ENCODE measurements around the gene POFUT1. TPM values are rescaled to one million over a fixed set of nuclear protein-coding genes. Genes with fewer than 3 reads are reported as not detected.
A peak's percentile ranks its signal among the peaks of the same experiment; 100 is the strongest.

POFUT1 gene
- polyA plus RNA-seq, 3 donors = 10.9 to 22.8 (median 11.8) TPM

DNA sequence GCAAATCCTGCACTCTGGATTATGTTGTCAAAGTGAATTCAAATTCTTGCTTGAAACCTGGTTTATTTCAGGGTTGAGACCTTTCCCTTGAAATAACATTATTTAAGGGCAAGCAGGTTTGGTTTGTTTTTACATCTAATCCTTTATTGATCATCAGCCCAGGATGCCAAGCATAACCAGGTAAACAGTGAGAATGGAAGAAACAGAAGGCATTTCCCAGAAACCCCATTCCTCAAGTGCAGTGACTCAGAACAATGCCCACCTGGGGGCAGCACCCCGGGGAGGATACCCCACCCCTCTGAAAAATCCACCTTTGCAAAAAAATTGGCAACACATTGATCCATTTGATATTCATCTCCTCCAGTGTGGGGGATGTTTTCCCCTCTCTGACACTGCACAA lies 32.5 kb downstream of the POFUT1 start:
- Histone ChIP-seq H3K4me3 (replicated peaks in 1 of 3; ENCODE audit: low read depth in 2 of 3, low read length in 3 of 3) (no peak overlapping the region), H3K79me2 (ENCODE audit: insufficient read depth, low read length) (no peaks in the 10 kb centered on the region), H3K9ac (ENCODE audit: insufficient read depth, low read length, poor library complexity, severe bottlenecking) (no peak overlapping the region), H3K27me3 (ENCODE audit: control insufficient read depth in 2 of 2, insufficient read depth in 2 of 2, low read length in 2 of 2) (no peaks in the 10 kb centered on the region), H3K4me1 (ENCODE audit: control insufficient read depth in 1 of 2, insufficient read depth in 2 of 2, low read length in 2 of 2) (peaks cover 10 to 24% of the 10 kb centered on the region in 2 donors), H3K4me2 (replicated peaks; ENCODE audit: extremely low read depth, low read length, poor library complexity, severe bottlenecking) (no peak overlapping the region), H3K36me3 (replicated peaks in 1 of 2; ENCODE audit: control insufficient read depth in 1 of 2, insufficient read depth in 2 of 2, low read length in 2 of 2) (peaks cover 12 to 23% of the 10 kb centered on the region in 2 donors), H3K27ac (ENCODE audit: low read depth in 1 of 2, low read length in 2 of 2) (no peak overlapping the region), H2AFZ (ENCODE audit: insufficient read depth, low read depth, low read length, poor library complexity, severe bottlenecking) (no peak overlapping the region), H4K20me1 (ENCODE audit: insufficient read depth, low read length) (no peaks in the 10 kb centered on the region), H3K9me3 (replicated peaks in 1 of 2; ENCODE audit: control insufficient read depth in 1 of 2, insufficient read depth in 1 of 2, low read length in 2 of 2) (no peaks in the 10 kb centered on the region)
- Mint-ChIP-seq H3K9me3 (peaks cover 0 to 2% (median 0%) of the 10 kb centered on the region in 7 donors), H3K4me3 (no peak overlapping the region), H3K4me1 (peaks cover 20% of the 10 kb centered on the region), H3K36me3 (peaks cover 17 to 18% of the 10 kb centered on the region in 2 donors), H3K27me3 (ENCODE audit: low read depth in 3 of 3) (no peaks in the 10 kb centered on the region), H3K27ac (peak overlapping the region in 1 of 7 donors; percentile 52)
- no CpG with 5 or more reads among the region's 1 CpG for WGBS (ENCODE audit: insufficient coverage)
- TF ChIP-seq, protein P1, sequence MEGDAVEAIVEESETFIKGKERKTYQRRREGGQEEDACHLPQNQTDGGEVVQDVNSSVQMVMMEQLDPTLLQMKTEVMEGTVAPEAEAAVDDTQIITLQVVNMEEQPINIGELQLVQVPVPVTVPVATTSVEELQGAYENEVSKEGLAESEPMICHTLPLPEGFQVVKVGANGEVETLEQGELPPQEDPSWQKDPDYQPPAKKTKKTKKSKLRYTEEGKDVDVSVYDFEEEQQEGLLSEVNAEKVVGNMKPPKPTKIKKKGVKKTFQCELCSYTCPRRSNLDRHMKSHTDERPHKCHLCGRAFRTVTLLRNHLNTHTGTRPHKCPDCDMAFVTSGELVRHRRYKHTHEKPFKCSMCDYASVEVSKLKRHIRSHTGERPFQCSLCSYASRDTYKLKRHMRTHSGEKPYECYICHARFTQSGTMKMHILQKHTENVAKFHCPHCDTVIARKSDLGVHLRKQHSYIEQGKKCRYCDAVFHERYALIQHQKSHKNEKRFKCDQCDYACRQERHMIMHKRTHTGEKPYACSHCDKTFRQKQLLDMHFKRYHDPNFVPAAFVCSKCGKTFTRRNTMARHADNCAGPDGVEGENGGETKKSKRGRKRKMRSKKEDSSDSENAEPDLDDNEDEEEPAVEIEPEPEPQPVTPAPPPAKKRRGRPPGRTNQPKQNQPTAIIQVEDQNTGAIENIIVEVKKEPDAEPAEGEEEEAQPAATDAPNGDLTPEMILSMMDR (IDR thresholded peaks at IDR 0.05) = no peak
- DNase-seq = no peak
- intact Hi-C loops (cut with micrococcal nuclease) = no loop called here

DNA sequence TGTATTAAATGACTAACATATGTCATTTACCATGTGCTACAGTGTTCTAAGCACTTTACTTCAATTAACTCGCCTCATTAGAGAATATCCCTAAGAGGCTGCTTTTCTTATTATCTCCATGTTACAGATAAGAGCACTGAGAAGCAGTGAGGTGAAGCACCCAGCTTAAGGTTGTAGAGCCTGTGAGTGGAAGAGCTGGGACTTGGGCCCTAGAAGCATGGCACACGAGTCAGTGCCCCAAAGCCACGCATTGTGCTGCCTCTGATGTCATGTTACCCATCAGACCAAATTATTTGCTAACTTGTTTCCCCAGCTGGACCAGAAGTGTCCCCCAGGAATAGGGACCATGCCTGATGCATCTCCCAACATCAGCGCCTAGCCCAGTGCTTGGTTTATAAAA lies 34.1 kb downstream of the POFUT1 start:
- peaks cover 0 to 7% of the 10 kb centered on the region in 2 donors for H3K36me3 ChIP-seq (replicated peaks in 1 of 2; ENCODE audit: control insufficient read depth in 1 of 2, insufficient read depth in 2 of 2, low read length in 2 of 2)
- no peak overlapping the region for H3K27ac ChIP-seq (ENCODE audit: low read depth in 1 of 2, low read length in 2 of 2)
- H3K79me2 ChIP-seq (ENCODE audit: insufficient read depth, low read length) = no peaks in the 10 kb centered on the region
- 95% methylated on average over 3 of the region's 4 CpGs for WGBS (ENCODE audit: insufficient coverage)
- no peak overlapping the region for H3K4me3 Mint-ChIP-seq
- no peak overlapping the region for H2AFZ ChIP-seq (ENCODE audit: insufficient read depth, low read depth, low read length, poor library complexity, severe bottlenecking)
- no peaks in the 10 kb centered on the region for H3K9me3 ChIP-seq (replicated peaks in 1 of 2; ENCODE audit: control insufficient read depth in 1 of 2, insufficient read depth in 1 of 2, low read length in 2 of 2)
- no peaks in the 10 kb centered on the region for H3K27me3 Mint-ChIP-seq (ENCODE audit: low read depth in 3 of 3)
- intact Hi-C loops (cut with micrococcal nuclease) = no loop called here
- peaks cover 16% of the 10 kb centered on the region for H3K4me1 Mint-ChIP-seq
- H3K4me2 ChIP-seq (replicated peaks; ENCODE audit: extremely low read depth, low read length, poor library complexity, severe bottlenecking) = no peak overlapping the region
- DNase-seq = no peak
- H3K9me3 Mint-ChIP-seq = peaks cover 0 to 2% (median 0%) of the 10 kb centered on the region in 7 donors
- H3K9ac ChIP-seq (ENCODE audit: insufficient read depth, low read length, poor library complexity, severe bottlenecking) = no peak overlapping the region
- no peak overlapping the region for H3K4me3 ChIP-seq (replicated peaks in 1 of 3; ENCODE audit: low read depth in 2 of 3, low read length in 3 of 3)
- TF ChIP-seq, protein P1 (IDR thresholded peaks at IDR 0.05) = no peak
- H3K36me3 Mint-ChIP-seq = peaks cover 6% of the 10 kb centered on the region in 2 donors
- H3K4me1 ChIP-seq (ENCODE audit: control insufficient read depth in 1 of 2, insufficient read depth in 2 of 2, low read length in 2 of 2) = peaks cover 9 to 19% of the 10 kb centered on the region in 2 donors
- H4K20me1 ChIP-seq (ENCODE audit: insufficient read depth, low read length) = no peaks in the 10 kb centered on the region
- no peak overlapping the region for H3K27ac Mint-ChIP-seq
- H3K27me3 ChIP-seq (ENCODE audit: control insufficient read depth in 2 of 2, insufficient read depth in 2 of 2, low read length in 2 of 2) = no peaks in the 10 kb centered on the region

All from CD14-positive monocyte (primary cell).